ENCODE data around the gene BTRC.

Gene BTRC

DNA sequence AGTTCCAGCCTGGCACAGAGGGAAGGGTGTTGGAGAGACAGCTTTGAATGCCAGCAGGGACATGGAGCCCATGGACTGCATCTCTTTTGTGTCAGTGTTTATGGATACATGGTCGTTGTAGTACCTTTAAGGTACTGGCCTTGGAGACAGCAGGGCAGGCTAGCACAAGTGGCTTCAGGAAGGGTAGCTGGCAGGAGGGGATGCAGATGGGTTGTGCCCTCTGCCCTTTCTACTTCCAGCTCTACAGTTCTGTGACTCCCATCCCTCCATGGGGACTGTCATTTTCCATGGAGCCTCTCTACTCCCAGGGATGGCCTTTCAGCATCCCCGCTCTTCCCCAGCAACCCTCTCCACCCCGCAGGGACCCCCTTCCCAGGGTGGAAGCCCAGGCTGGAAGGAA, 209.0 kb downstream of the BTRC start:
- Histone ChIP-seq H3K9ac (no peak overlapping the region), H3K4me2 (no peak overlapping the region), H3K4me1 (peaks cover 42% of the 10 kb centered on the region), H4K20me1 (no peaks in the 10 kb centered on the region), H3K9me3 (no peaks in the 10 kb centered on the region), H3K36me3 (no peaks in the 10 kb centered on the region), H3K4me3 (no peak overlapping the region), H3K27ac (no peak overlapping the region), H3K27me3 (peaks cover 26% of the 10 kb centered on the region)
- TF ChIP-seq Cebpa-rat (IDR thresholded peaks at IDR 0.05): no peak

GRCh38 chr10:101563497-101564040, 209.6 kb downstream of the BTRC start:
- H3K9ac ChIP-seq: no peak overlapping the region
- no peak overlapping the region for H3K4me2 ChIP-seq
- no peak overlapping the region for H3K4me3 ChIP-seq
- H3K36me3 ChIP-seq: no peaks in the 10 kb centered on the region
- no peak overlapping the region for H3K27ac ChIP-seq
- H3K4me1 ChIP-seq: peaks cover 36% of the 10 kb centered on the region
- no peak for TF ChIP-seq Cebpa-rat (IDR thresholded peaks at IDR 0.05)
- no peaks in the 10 kb centered on the region for H3K9me3 ChIP-seq
- peaks cover 31% of the 10 kb centered on the region for H3K27me3 ChIP-seq
- H4K20me1 ChIP-seq: no peaks in the 10 kb centered on the region

DNA sequence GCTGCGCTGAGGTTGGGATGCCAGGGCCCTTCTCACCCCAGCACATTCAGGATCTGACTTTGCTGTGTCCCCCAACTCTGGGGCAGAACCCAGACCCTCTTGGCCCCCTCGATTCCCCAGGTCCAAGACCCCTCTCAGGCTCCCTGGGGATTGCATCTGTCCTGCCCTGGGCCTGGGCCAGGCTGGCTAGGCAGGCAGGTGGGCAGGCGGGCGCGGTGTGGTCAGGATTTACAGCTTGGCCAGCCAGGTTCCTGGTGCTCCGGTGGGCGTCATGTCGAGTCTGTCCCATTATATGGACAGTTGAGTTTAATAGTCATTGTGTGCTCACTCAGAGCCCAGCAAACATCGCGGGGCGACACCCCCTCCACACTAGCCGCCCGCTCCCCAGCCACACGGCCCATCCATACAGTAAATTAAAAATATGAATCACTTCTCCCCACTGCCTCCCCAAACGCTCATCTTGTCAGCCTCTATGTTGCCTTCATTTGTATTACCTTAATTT, 210.6 kb downstream of the BTRC start:
- H3K9ac ChIP-seq: no peak overlapping the region
- TF ChIP-seq Cebpa-rat (IDR thresholded peaks at IDR 0.05): no peak
- H4K20me1 ChIP-seq: no peaks in the 10 kb centered on the region
- H3K27me3 ChIP-seq: peaks cover 40% of the 10 kb centered on the region
- no peak overlapping the region for H3K4me3 ChIP-seq
- no peaks in the 10 kb centered on the region for H3K36me3 ChIP-seq
- no peak overlapping the region for H3K27ac ChIP-seq
- H3K4me2 ChIP-seq: no peak overlapping the region
- peaks cover 39% of the 10 kb centered on the region for H3K4me1 ChIP-seq
- no peaks in the 10 kb centered on the region for H3K9me3 ChIP-seq

GRCh38 chr10:101565370-101565900, 211.5 kb downstream of the BTRC start:
- H3K9me3 ChIP-seq: no peaks in the 10 kb centered on the region
- no peak overlapping the region for H3K4me3 ChIP-seq
- H3K36me3 ChIP-seq: no peaks in the 10 kb centered on the region
- peaks cover 44% of the 10 kb centered on the region for H3K27me3 ChIP-seq
- H3K4me1 ChIP-seq: peaks cover 40% of the 10 kb centered on the region
- H3K27ac ChIP-seq: no peak overlapping the region
- no peak for TF ChIP-seq Cebpa-rat (IDR thresholded peaks at IDR 0.05)
- H3K4me2 ChIP-seq: no peak overlapping the region
- no peaks in the 10 kb centered on the region for H4K20me1 ChIP-seq
- no peak overlapping the region for H3K9ac ChIP-seq

DNA sequence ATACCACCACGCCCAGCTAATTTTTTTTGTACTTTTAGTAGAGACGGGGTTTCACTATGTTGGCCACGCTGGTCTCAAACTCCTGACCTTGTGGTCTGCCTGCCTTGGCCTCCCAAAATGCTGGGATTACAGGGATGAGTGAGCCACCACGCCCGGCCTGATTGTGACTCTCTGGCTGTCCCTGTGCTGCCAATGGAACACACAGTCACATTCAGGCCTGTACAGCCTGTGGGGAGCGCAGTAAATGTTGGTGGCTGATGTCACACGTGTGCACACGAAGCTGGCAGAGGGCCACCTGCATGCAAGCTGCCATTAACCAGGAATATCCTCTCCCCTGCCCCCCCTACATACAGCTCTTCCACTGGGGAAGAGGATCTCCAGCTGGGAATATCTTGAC, 212.0 kb downstream of the BTRC start:
- no peak overlapping the region for H3K9ac ChIP-seq
- H3K27ac ChIP-seq: no peak overlapping the region
- no peaks in the 10 kb centered on the region for H3K36me3 ChIP-seq
- H3K4me1 ChIP-seq: peaks cover 40% of the 10 kb centered on the region
- H3K9me3 ChIP-seq: no peaks in the 10 kb centered on the region
- H3K4me2 ChIP-seq: peak overlapping the region; percentile 64
- TF ChIP-seq Cebpa-rat (IDR thresholded peaks at IDR 0.05): no peak
- H4K20me1 ChIP-seq: no peaks in the 10 kb centered on the region
- H3K27me3 ChIP-seq: peaks cover 44% of the 10 kb centered on the region
- H3K4me3 ChIP-seq: no peak overlapping the region

GRCh38 chr10:101566333-101567164, 212.6 kb downstream of the BTRC start:
- Histone ChIP-seq H3K36me3 (no peaks in the 10 kb centered on the region), H3K9me3 (no peaks in the 10 kb centered on the region), H3K4me1 (peaks cover 38% of the 10 kb centered on the region), H4K20me1 (no peaks in the 10 kb centered on the region), H3K4me2 (peak overlapping the region; percentile 64), H3K4me3 (no peak overlapping the region), H3K9ac (no peak overlapping the region), H3K27me3 (peaks cover 44% of the 10 kb centered on the region), H3K27ac (no peak overlapping the region)
- no peak for TF ChIP-seq Cebpa-rat (IDR thresholded peaks at IDR 0.05)

- no peaks in the 10 kb centered on the region for H3K9me3 ChIP-seq
- H3K36me3 ChIP-seq: no peaks in the 10 kb centered on the region
- no peak for TF ChIP-seq Cebpa-rat (IDR thresholded peaks at IDR 0.05)
- peaks cover 44% of the 10 kb centered on the region for H3K27me3 ChIP-seq
- H3K4me1 ChIP-seq: peaks cover 37% of the 10 kb centered on the region
- no peak overlapping the region for H3K4me3 ChIP-seq
- H4K20me1 ChIP-seq: no peaks in the 10 kb centered on the region
- no peak overlapping the region for H3K9ac ChIP-seq
- peak overlapping the region; percentile 64 for H3K4me2 ChIP-seq
- no peak overlapping the region for H3K27ac ChIP-seq
These were observed 213.4 kb downstream of the BTRC start for GRCh38 chr10:101567165-101568006.

GRCh38 chr10:101568054-101568745, 214.2 kb downstream of the BTRC start:
- Histone ChIP-seq H3K27me3 (peaks cover 44% of the 10 kb centered on the region), H3K4me2 (peak overlapping the region; percentile 64; the same call in 1 of the 2 replicates), H3K9me3 (peaks cover 5% of the 10 kb centered on the region; the same call in 1 of the 2 replicates), H4K20me1 (no peaks in the 10 kb centered on the region), H3K4me1 (peaks cover 37% of the 10 kb centered on the region), H3K4me3 (no peak overlapping the region), H3K36me3 (no peaks in the 10 kb centered on the region), H3K9ac (no peak overlapping the region), H3K27ac (no peak overlapping the region)
- no peak for TF ChIP-seq Cebpa-rat (IDR thresholded peaks at IDR 0.05)

- H3K4me3 ChIP-seq: peak overlapping the region; percentile 75
- no peak for TF ChIP-seq Cebpa-rat (IDR thresholded peaks at IDR 0.05)
- H3K27ac ChIP-seq: no peak overlapping the region
- H3K4me2 ChIP-seq: peak overlapping the region; percentile 97
- H4K20me1 ChIP-seq: no peaks in the 10 kb centered on the region
- H3K9ac ChIP-seq: no peak overlapping the region
- no peaks in the 10 kb centered on the region for H3K36me3 ChIP-seq
- peaks cover 37% of the 10 kb centered on the region for H3K4me1 ChIP-seq
- peaks cover 44% of the 10 kb centered on the region for H3K27me3 ChIP-seq
- H3K9me3 ChIP-seq: peaks cover 5% of the 10 kb centered on the region; the same call in 1 of the 2 replicates
These were observed 215.3 kb downstream of the BTRC start for GRCh38 chr10:101569323-101569621.

Measured in BLaER1 (cell line).